CD4-positive, alpha-beta T cell (primary cell): ENCODE results near the gene POLR3H. TPM values are rescaled to one million over a fixed set of nuclear protein-coding genes. Genes with fewer than 3 reads are reported as not detected.
"Not testable (repeated sequence)": the region's sequence is repeated elsewhere in the genome, so short reads cannot be mapped to it uniquely, and the experiment has no call there.

Experiments
- ATAC-seq: fragments of 200-7000 bp; cut with Tn5 transposase; one replicate; pipeline ENCODE4 v1.10.0; 2022; ENCODE audit warnings: mild to moderate bottlenecking; ENCODE audit not compliant: poor library complexity
- CTCF ChIA-PET: fragments of 350-600 bp; sonication (Branson Sonifier 250); formaldehyde crosslinking; loops from one replicate; lab custom pipeline; 2021; ENCODE audit warnings: antibody characterized with exemption, inconsistent platforms; lab: Charles Lee
- POLR2A ChIA-PET: fragments of 350-600 bp; sonication (Branson Sonifier 250); formaldehyde crosslinking; loops from one replicate; lab custom pipeline; 2021; ENCODE audit warnings: antibody characterized with exemption, inconsistent platforms; lab: Charles Lee
- DNase-seq, 14 experiments: peaks; one replicate each; pipeline ENCODE4 v3.0.0-alpha.2; 2013 to 2020; ENCODE audit warnings: mixed read lengths in 2 of 14
- H3K27ac ChIP-seq, 2 donors: one replicate each; pipeline versions ENCODE4 v1.5.1 to v1.7.0; 2013; ENCODE audit warnings: low read length in 2 of 2, low read depth in 1 of 2, mild to moderate bottlenecking in 1 of 2
- H3K27me3 ChIP-seq, 2 experiments: 1 replicate in 1 of 2; 2 replicates in 1 of 2; pipeline versions ENCODE4 v1.6.1 to v1.7.0; 2013; ENCODE audit warnings: low read length in 2 of 2, control low read depth in 1 of 2, mild to moderate bottlenecking in 1 of 2, moderate library complexity in 1 of 2; ENCODE audit not compliant: insufficient read depth in 2 of 2, control insufficient read depth in 1 of 2
- H3K36me3 ChIP-seq: one replicate; pipeline ENCODE4 v1.6.1; 2013; ENCODE audit warnings: low read length, control low read depth; ENCODE audit not compliant: insufficient read depth
- H3K4me1 ChIP-seq: one replicate; pipeline ENCODE4 v1.6.1; 2013; ENCODE audit warnings: low read length, control low read depth; ENCODE audit not compliant: insufficient read depth
- H3K4me3 ChIP-seq: one replicate; pipeline ENCODE4 v1.5.1; 2013; ENCODE audit warnings: mild to moderate bottlenecking, low read length, moderate library complexity
- H3K9me3 ChIP-seq, 2 experiments: 1 replicate in 1 of 2; 2 replicates in 1 of 2; pipeline versions ENCODE4 v1.6.1 to v1.7.0; 2013; ENCODE audit warnings: low read length in 2 of 2, mild to moderate bottlenecking in 2 of 2, control low read depth in 1 of 2, moderate library complexity in 1 of 2; ENCODE audit not compliant: control insufficient read depth in 1 of 2, insufficient read depth in 1 of 2
- H3K27ac Mint-ChIP-seq: one replicate; pipeline ENCODE4 v1.8.0; 2020; ENCODE audit warnings: mixed read lengths
- H3K27me3 Mint-ChIP-seq: one replicate; pipeline ENCODE4 v1.8.0; 2021; ENCODE audit warnings: mixed read lengths
- H3K36me3 Mint-ChIP-seq: one replicate; pipeline ENCODE4 v1.8.0; 2021; ENCODE audit warnings: low read depth, mixed read lengths
- H3K4me1 Mint-ChIP-seq: one replicate; pipeline ENCODE4 v1.8.0; 2021; ENCODE audit warnings: low read depth, mixed read lengths
- H3K4me3 Mint-ChIP-seq: one replicate; pipeline ENCODE4 v1.8.0; 2020; ENCODE audit warnings: mild to moderate bottlenecking, mixed read lengths
- H3K9me3 Mint-ChIP-seq: one replicate; pipeline ENCODE4 v1.8.0; 2020; ENCODE audit warnings: mixed read lengths
- CTCF ChIP-seq: fragments of 200-600 bp; IDR thresholded peaks from one replicate; pipeline ENCODE4 v1.8.0; 2022; ENCODE audit warnings: antibody characterized with exemption, mild to moderate bottlenecking
- intact Hi-C, 2 experiments: fragments of 100-400 bp; cut with DNase I in 1 of 2; cut with micrococcal nuclease in 1 of 2; formaldehyde crosslinking; loops; one replicate each; pipeline versions ENCODE4 v1.15.1 to v1.9.0; 2023 to 2025; cut with DNase I, micrococcal nuclease
- total RNA-seq, 174 experiments: library from RNA in 2 of 174; stranded (reverse) in 2 of 174; gene quantifications; one replicate each; pipeline ENCODE4 v1.2.3 and lab custom pipeline; 2021 to 2026

The POLR3H gene
- total RNA-seq, 2 experiments from 2014 or later: 13.4 to 17.3 TPM

GRCh38 chr22:41561335-41561734, 17.1 kb upstream of the POLR3H start:
- ChIA-PET CTCF (no interaction called here), POLR2A (no interaction called here)
- no peak for ATAC-seq
- intact Hi-C loops: no loop called here
- no peak overlapping the region for H3K27ac ChIP-seq
- H3K36me3 ChIP-seq: no peaks in the 10 kb centered on the region
- H3K4me1 Mint-ChIP-seq: no peaks in the 10 kb centered on the region
- no peak overlapping the region for H3K4me3 ChIP-seq
- H3K27me3 ChIP-seq: peaks cover 18 to 20% of the 10 kb centered on the region in 2 experiments
- H3K4me3 Mint-ChIP-seq: no peak overlapping the region
- no peaks in the 10 kb centered on the region for H3K36me3 Mint-ChIP-seq
- no peak for TF ChIP-seq CTCF
- no peak for DNase-seq
- no peaks in the 10 kb centered on the region for H3K9me3 ChIP-seq
- H3K27ac Mint-ChIP-seq: no peak overlapping the region
- no peaks in the 10 kb centered on the region for H3K9me3 Mint-ChIP-seq
- peaks cover 26% of the 10 kb centered on the region for H3K27me3 Mint-ChIP-seq
- H3K4me1 ChIP-seq: no peaks in the 10 kb centered on the region

GRCh38 chr22:41560095-41560471, 15.8 kb upstream of the POLR3H start:
- no peak for ATAC-seq
- Histone ChIP-seq H3K9me3 (no peaks in the 10 kb centered on the region), H3K4me1 (no peaks in the 10 kb centered on the region), H3K36me3 (no peaks in the 10 kb centered on the region), H3K27ac (no peak overlapping the region), H3K27me3 (peaks cover 18 to 20% of the 10 kb centered on the region in 2 experiments), H3K4me3 (no peak overlapping the region)
- ChIA-PET CTCF (no interaction called here), POLR2A (no interaction called here)
- no peak for TF ChIP-seq CTCF
- no peaks in the 10 kb centered on the region for H3K36me3 Mint-ChIP-seq
- no peaks in the 10 kb centered on the region for H3K4me1 Mint-ChIP-seq
- intact Hi-C loops: no loop called here
- H3K4me3 Mint-ChIP-seq: no peak overlapping the region
- H3K9me3 Mint-ChIP-seq: no peaks in the 10 kb centered on the region
- no peak for DNase-seq
- peaks cover 28% of the 10 kb centered on the region for H3K27me3 Mint-ChIP-seq
- no peak overlapping the region for H3K27ac Mint-ChIP-seq

GRCh38 chr22:41558241-41558630, 14.0 kb upstream of the POLR3H start:
- H3K4me1 Mint-ChIP-seq, intact Hi-C loops, H3K9me3 Mint-ChIP-seq, POLR2A ChIA-PET, H3K9me3 ChIP-seq, H3K4me3 ChIP-seq, H3K27ac Mint-ChIP-seq, H3K27ac ChIP-seq, H3K4me3 Mint-ChIP-seq, DNase-seq, H3K36me3 ChIP-seq, H3K36me3 Mint-ChIP-seq, ATAC-seq, H3K4me1 ChIP-seq: not testable (repeated sequence)
- H3K27me3 ChIP-seq: peaks cover 18 to 20% of the 10 kb centered on the region in 2 experiments
- peaks cover 28% of the 10 kb centered on the region for H3K27me3 Mint-ChIP-seq
- CTCF ChIA-PET: interaction anchor here (1.1 kb wide), 1 partner anchor 154 kb away, joined by 4 read pairs; no protein-coding TSS in a partner anchor
